ENCODE results near the gene MEGF11.
A peak's percentile ranks its signal among the peaks of the same experiment; 100 is the strongest.

MEGF11 gene

GRCh38 chr15:65957451-65957850, 296.1 kb downstream of the MEGF11 start:
- DNase-seq = peak; percentile 22

DNA sequence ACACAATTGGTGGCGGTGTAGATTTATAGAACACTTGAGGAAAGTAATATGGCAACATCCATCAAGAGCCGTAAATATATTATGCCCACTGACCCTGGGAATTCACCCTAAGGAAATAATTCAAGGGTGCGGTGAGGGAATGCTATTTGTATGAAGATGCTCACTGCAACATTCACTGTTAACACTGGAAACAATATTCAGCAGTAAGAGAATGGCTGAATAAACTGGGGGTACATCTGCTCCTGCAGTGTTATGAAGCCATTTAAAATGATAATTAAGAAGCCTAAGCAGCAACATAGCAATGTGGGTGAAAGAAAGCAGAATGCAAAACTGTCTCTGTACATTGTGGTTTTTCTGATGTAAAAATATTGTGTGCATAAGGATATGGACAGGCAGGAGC, 296.7 kb downstream of the MEGF11 start:
- DNase-seq = no peak

DNA sequence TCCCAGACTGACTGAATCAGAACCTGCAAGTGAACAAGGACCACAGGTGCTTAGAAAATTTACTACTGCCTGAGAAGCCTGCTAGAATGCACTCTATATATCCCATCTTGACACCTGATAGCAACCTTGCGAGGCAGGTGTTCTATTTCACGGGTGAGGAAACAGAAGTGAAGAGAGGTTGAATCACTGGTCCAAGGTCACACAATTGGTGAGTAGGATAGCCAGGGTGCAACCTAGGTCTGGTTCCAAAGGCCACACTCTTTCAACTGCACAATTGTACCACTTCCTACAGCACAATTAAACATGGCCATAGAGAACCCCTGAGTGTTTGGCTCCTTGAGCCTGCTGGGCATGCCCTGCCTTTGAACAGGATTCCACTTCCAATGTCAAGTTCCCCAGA, 297.2 kb downstream of the MEGF11 start:
- no peak for DNase-seq

GRCh38 chr15:65954289-65954741, 299.2 kb downstream of the MEGF11 start:
- no peak for DNase-seq

DNA sequence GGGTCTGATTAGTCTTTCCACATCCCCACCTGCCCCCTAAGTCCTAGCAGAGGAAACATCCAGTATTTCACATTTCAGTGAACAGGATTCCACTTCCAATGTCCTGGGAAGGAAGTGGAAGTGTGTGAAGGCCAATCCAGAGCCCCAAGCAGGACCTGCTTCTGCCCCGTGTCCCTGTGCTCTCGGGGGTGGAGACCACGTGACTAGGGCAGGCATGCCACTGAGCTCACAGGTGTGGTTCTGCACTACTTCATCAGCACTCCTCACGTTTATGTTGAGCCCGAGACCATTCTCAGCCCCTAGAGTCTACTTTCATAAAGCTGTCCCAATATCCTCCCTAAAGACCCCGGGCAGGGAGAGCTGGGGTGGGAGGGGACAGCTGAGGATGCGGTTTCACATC, 299.9 kb downstream of the MEGF11 start:
- DNase-seq = no peak

DNA sequence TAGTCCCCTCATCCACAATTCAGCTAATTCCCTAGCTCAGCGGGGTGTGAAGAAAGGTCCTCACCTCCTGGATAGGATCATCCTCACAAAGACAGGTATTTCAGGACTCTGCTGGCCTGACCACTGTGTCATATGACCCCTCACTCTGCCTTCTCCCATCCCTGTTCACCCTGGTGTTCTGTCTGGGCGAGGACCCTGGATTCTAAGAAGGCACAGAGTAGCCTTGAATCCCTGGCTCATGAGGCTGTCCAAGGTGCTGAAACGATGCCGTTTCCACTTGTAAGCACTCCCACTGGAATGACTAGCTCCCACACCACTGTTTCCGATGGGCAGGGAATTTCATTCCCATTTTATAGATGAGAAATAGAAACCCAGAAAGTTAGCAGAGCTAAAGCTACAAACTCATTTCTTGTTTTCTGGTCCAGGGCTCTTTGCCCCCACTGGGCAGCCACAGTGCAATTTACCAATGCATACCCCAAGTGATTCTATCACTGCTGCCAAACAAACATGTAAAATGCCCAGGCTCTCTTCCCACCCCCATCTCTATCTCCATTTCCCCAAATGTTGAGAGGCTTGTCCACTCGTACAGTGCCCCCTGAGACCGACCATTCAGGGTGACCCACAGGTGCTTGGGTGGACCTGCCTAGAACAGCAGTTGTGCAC, 301.0 kb downstream of the MEGF11 start:
- DNase-seq = no peak

DNA sequence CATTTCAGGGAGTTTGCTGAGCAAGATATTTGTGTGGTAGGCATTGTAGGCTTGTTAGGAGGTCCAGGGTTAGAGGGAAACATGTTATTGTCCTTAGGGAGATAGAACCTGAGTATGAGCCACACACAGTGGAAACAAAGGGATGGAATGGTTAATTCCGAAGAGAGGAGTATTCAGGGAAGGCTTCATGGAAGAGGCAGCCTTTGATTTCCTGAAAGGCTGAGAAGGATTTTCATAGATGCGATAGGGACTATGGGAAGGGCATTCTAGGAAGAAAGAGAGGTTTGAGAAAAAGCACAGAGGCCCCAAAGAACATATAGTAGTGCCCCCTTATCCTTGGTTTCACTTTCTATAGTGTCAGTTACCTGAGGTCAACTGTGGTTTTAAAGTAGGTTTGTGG, 302.5 kb downstream of the MEGF11 start:
- no peak for DNase-seq

- no peak for DNase-seq
Observed at GRCh38 chr15:65949491-65949890, 304.1 kb downstream of the MEGF11 start.

DNA sequence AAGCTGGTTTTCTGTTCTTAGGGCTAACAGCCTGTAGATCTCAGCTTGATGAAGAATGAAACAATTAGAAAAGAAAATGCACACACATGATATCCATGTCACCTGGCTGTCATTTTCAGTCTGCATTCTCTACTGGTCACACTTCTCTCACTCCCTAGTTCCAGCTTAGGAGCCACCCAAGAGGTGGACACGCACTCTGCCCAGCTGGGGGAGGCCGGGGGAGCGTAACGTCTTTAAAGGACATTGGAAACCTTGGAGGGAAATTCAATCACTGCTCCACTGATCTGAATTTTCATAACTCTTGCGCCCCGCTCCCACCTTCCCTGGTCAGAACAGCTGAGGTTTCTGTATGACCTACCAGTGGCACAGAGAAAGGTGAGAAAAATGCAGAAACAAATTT, 304.5 kb downstream of the MEGF11 start:
- DNase-seq = no peak

- DNase-seq = no peak
Observed at GRCh38 chr15:65948383-65948782, 305.2 kb downstream of the MEGF11 start.

DNA sequence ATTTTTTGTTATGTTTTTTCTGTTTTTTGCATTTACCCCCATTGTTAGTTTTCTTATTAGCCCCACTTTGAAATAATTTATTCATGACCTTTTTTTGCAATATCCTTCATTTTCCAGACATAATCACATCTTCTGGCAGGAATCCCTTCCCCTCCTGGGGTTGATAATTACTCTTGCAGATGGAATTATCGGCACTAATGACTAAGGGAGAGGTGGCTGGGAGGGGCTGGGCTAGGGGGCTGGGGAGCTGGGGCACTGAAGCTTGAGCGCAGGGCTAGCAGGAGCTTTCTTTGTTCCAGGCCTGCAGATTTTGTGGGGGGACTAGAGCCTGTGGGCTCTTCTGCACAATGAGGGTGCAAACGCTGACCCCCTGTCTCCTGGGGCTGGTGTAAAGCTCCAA, 306.5 kb downstream of the MEGF11 start:
- DNase-seq = no peak

DNA sequence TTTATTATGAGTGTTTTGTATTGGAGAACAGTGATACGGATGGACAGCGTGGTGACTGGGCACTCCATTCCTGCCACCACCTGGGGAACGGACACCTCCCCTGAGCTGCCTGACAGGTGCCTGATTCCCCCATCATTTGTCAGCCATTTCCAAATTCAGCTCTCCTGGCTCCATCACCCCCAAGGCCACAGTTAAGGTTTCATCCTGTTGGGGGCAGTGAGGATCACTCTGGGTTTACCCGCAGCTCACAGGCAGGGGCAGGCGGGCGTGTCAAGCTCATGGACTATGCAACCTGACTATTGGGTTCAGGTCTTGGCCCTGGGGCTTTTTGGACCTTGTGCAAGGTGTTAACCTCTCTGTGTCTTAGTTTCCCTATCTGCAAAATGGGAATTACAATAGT, 307.9 kb downstream of the MEGF11 start:
- no peak for DNase-seq

GRCh38 chr15:65944404-65944803, 309.1 kb downstream of the MEGF11 start:
- no peak for DNase-seq

DNA sequence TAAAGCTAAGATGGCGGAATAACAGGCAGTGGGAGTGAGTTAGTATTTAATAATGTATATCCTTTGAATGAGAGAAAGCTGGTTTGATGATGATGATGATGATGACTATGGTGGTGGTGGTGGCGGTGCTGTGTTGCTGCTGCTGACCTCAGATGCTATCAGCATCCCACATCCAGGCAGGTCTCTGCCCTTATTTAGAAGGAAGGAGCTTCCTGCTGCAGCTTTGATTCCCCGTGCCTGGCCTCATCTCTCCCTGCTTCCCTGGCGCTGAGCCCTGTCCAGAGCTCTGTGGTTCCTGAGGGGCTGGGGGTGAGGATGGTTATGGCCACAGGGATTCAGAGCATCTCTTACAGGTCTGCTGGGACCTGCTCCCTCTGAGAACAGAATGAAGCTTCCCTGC, 311.1 kb downstream of the MEGF11 start:
- no peak for DNase-seq

- no peak for DNase-seq
Observed at GRCh38 chr15:65940618-65940909, 313.0 kb downstream of the MEGF11 start.

- DNase-seq = no peak
Observed at GRCh38 chr15:65939901-65940617, 313.5 kb downstream of the MEGF11 start.

- no peak for DNase-seq
Observed at GRCh38 chr15:65938604-65939003, 314.9 kb downstream of the MEGF11 start.

DNA sequence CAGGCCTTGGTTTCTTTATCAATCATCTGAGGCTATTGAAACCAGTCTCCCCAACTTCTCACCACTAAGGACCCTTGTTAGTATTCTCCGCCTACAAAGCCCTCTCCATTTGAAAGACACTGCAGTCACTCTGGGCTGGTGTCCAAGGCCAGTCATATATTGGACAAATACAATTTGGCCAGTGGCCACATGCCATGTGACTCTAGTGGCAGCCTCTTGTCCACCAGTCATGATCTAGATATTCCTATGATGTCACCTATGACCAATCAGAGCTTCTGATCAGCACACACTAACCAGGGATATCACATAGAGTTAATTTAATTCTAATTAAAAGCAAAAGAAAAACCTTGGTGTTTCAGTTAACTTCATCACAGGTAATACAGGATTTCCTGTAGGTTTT, 316.1 kb downstream of the MEGF11 start:
- no peak for DNase-seq

- DNase-seq = no peak
Observed at GRCh38 chr15:65937054-65937453, 316.5 kb downstream of the MEGF11 start.

- no peak for DNase-seq
Observed at GRCh38 chr15:65936282-65936681, 317.3 kb downstream of the MEGF11 start.

DNA sequence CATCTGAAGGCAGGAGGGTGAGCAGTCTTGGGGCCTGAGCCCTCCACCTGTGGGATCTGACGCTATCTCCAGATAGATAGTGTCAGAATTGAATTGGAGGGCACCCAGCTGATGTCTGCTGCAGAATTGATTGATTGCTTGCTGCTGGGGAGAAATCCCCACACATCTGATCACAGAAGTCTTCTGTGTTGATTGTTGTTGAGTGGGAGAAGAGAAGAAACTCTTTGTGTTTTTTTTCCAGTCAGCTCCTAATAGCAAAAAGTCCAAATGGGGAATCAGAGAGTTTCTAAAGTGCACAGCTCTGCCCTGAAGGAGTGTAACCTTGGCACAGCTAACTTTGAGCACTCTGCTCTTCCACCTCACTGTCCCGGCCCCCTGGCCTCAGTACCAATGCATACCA, 318.2 kb downstream of the MEGF11 start:
- DNase-seq = no peak

DNA sequence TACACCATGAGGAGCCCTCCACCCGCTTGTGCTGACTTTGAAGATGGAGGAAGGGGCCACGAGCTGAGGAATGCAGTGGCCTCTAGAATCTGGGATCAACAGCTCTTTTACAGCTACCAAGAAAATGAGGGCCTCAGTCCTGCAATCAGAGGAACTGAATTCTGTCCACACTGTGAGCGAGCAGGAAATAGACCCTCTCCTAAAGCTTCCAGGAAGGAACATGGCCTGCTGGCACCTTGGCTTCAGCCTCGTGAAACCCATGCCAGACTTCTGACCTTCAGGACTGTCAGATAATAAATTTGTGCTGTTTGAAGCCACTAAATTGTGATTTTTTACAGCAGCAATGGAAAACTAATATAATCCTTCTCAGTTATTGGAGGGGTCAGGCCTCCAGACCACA, 322.3 kb downstream of the MEGF11 start:
- DNase-seq = no peak

DNA sequence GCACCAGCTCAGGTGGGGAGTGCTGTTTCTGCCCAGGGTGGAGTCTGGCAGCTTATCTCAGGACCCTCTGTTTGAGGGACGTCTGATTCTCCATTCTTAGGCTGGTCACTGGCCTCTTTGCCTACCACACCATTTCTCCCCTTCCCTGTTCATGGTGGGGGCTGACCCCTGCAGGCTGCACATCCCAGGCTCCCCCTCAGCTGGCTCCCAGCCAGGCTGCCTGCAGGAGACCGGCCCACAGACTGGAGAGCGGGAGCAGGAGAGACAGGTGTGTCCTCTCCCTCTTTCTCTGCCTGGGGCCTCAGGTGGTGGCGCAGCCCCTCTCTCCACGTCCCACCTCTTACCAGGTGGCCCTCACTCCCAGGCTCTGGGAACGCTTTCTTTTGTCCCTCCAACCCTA, 323.4 kb downstream of the MEGF11 start:
- no peak for DNase-seq

- no peak for DNase-seq
Observed at GRCh38 chr15:65929573-65929972, 324.0 kb downstream of the MEGF11 start.

- no peak for DNase-seq
Observed at GRCh38 chr15:65927545-65927944, 326.0 kb downstream of the MEGF11 start.

Measured in NCI-H2107 (cell line).